NCI-H2196 (cell line): ENCODE measurements around the gene IQSEC1.

Experiments
- DNase-seq: peaks from one replicate; lab custom pipeline; 2025; ENCODE audit not compliant: unreplicated experiment; lab: John Stamatoyannopoulos, UW

IQSEC1 gene

GRCh38 chr3:12935861-12936830 is 137.1 kb downstream of the IQSEC1 start:
- DNase-seq = no peak

GRCh38 chr3:12935023-12935860 is 138.0 kb downstream of the IQSEC1 start:
- DNase-seq = no peak

GRCh38 chr3:12934431-12934830 is 138.8 kb downstream of the IQSEC1 start:
- no peak for DNase-seq

- no peak for DNase-seq
These were observed 139.3 kb downstream of the IQSEC1 start for GRCh38 chr3:12933901-12934300.

- DNase-seq = no peak
These were observed 140.5 kb downstream of the IQSEC1 start for GRCh38 chr3:12932754-12933153.

- DNase-seq = no peak
These were observed 140.9 kb downstream of the IQSEC1 start for GRCh38 chr3:12932347-12932746.

- DNase-seq = no peak
These were observed 141.8 kb downstream of the IQSEC1 start for GRCh38 chr3:12931273-12931905.

- no peak for DNase-seq
These were observed 143.4 kb downstream of the IQSEC1 start for GRCh38 chr3:12929801-12930200.

GRCh38 chr3:12926660-12927059 is 146.6 kb downstream of the IQSEC1 start:
- DNase-seq = no peak

- no peak for DNase-seq
These were observed 147.6 kb downstream of the IQSEC1 start for GRCh38 chr3:12925648-12926047.

- no peak for DNase-seq
These were observed 148.8 kb downstream of the IQSEC1 start for GRCh38 chr3:12924437-12924836.

GRCh38 chr3:12922881-12923431 is 150.3 kb downstream of the IQSEC1 start:
- DNase-seq = no peak

- no peak for DNase-seq
These were observed 150.9 kb downstream of the IQSEC1 start for GRCh38 chr3:12922306-12922705.

GRCh38 chr3:12921736-12922135 is 151.5 kb downstream of the IQSEC1 start:
- DNase-seq = no peak

GRCh38 chr3:12920967-12921366 is 152.3 kb downstream of the IQSEC1 start:
- no peak for DNase-seq

- DNase-seq = no peak
These were observed 154.0 kb downstream of the IQSEC1 start for GRCh38 chr3:12919205-12919604.

GRCh38 chr3:12918231-12918630 is 155.0 kb downstream of the IQSEC1 start:
- no peak for DNase-seq

GRCh38 chr3:12916159-12916558 is 157.1 kb downstream of the IQSEC1 start:
- no peak for DNase-seq

- no peak for DNase-seq
These were observed 159.1 kb downstream of the IQSEC1 start for GRCh38 chr3:12914088-12914487.

- no peak for DNase-seq
These were observed 161.3 kb downstream of the IQSEC1 start for GRCh38 chr3:12911881-12912415.
